ENCODE results near the gene MOSMO.

DNA sequence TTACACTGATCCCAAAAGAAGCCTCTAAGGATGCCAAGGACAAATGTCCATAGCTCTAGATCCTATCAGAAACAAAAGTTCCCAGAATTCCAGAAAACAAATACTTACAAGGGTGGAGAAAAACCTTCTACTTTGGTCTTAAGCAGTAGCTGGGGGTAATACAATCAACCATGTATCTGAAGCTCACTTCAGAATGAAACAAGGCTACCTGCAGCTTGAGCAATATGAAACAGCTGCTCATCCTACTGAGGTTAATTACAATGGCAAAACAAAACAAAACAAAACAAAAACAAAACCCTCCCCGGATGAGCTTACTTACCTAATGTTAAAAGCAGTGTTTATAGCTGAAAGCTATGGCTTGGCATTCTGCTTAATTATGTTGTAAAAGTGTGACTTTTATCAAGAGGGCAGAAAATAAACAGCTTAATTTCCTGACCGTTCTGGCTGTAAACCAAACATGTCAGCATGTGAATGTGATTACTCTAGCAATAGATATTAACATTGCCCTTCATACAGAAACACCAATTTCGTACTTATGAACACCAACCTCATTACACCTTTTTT lies 17.4 kb upstream of the MOSMO start:
- TF ChIP-seq, protein P1, sequence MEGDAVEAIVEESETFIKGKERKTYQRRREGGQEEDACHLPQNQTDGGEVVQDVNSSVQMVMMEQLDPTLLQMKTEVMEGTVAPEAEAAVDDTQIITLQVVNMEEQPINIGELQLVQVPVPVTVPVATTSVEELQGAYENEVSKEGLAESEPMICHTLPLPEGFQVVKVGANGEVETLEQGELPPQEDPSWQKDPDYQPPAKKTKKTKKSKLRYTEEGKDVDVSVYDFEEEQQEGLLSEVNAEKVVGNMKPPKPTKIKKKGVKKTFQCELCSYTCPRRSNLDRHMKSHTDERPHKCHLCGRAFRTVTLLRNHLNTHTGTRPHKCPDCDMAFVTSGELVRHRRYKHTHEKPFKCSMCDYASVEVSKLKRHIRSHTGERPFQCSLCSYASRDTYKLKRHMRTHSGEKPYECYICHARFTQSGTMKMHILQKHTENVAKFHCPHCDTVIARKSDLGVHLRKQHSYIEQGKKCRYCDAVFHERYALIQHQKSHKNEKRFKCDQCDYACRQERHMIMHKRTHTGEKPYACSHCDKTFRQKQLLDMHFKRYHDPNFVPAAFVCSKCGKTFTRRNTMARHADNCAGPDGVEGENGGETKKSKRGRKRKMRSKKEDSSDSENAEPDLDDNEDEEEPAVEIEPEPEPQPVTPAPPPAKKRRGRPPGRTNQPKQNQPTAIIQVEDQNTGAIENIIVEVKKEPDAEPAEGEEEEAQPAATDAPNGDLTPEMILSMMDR (IDR thresholded peaks at IDR 0.05): no peak
- no peak for TF ChIP-seq POLR2A (IDR thresholded peaks at IDR 0.05)
